Endodermal cell (in vitro differentiated cells): ENCODE data around the gene OTOR. TPM values are rescaled to one million over a fixed set of nuclear protein-coding genes. Genes with fewer than 3 reads are reported as not detected.

Experiments
- DNase-seq: peaks from one replicate; pipeline ENCODE4 v3.0.0-alpha.2; 2017
- H3K27ac ChIP-seq: 2 replicates; pipeline ENCODE4 v1.5.1; 2013; ENCODE audit warnings: mild to moderate bottlenecking, low read depth, low read length, moderate library complexity
- H3K27me3 ChIP-seq: 2 replicates; pipeline ENCODE4 v1.6.1; 2013; ENCODE audit warnings: mild to moderate bottlenecking, low read length, moderate library complexity; ENCODE audit not compliant: insufficient read depth, control insufficient read depth, poor library complexity, severe bottlenecking
- H3K36me3 ChIP-seq: 2 replicates; pipeline ENCODE4 v1.7.0; 2013; ENCODE audit warnings: mild to moderate bottlenecking, low read length, moderate library complexity; ENCODE audit not compliant: control insufficient read depth, insufficient read depth
- H3K4me1 ChIP-seq: one replicate; pipeline ENCODE4 v1.7.0; 2013; ENCODE audit warnings: low read length; ENCODE audit not compliant: control insufficient read depth, insufficient read depth
- H3K4me3 ChIP-seq: 2 replicates; pipeline ENCODE4 v1.5.1; 2013; ENCODE audit warnings: mild to moderate bottlenecking, low read length, moderate library complexity
- H3K9ac ChIP-seq: 2 replicates; pipeline ENCODE4 v1.6.1; 2013; ENCODE audit warnings: mild to moderate bottlenecking, low read length, moderate library complexity; ENCODE audit not compliant: poor library complexity, severe bottlenecking; ENCODE audit errors: extremely low read depth
- H3K9me3 ChIP-seq: 2 replicates; pipeline ENCODE4 v1.6.1; 2013; ENCODE audit warnings: mild to moderate bottlenecking, low read length, moderate library complexity; ENCODE audit not compliant: control insufficient read depth
- H3K27ac Mint-ChIP-seq: 2 replicates; pipeline ENCODE4 v1.8.0; 2020; ENCODE audit warnings: mixed read lengths
- H3K27me3 Mint-ChIP-seq: 2 replicates; pipeline ENCODE4 v1.8.0; 2021; ENCODE audit warnings: mild to moderate bottlenecking, mixed read lengths; ENCODE audit not compliant: insufficient read depth
- H3K36me3 Mint-ChIP-seq: 2 replicates; pipeline ENCODE4 v1.8.0; 2020; ENCODE audit warnings: low read depth, mixed read lengths
- H3K4me1 Mint-ChIP-seq: 2 replicates; pipeline ENCODE4 v1.8.0; 2020; ENCODE audit warnings: mixed read lengths
- H3K4me3 Mint-ChIP-seq: 2 replicates; pipeline ENCODE4 v1.8.0; 2020; ENCODE audit warnings: mild to moderate bottlenecking, moderate library complexity, mixed read lengths
- H3K9me3 Mint-ChIP-seq: 2 replicates; pipeline ENCODE4 v1.8.0; 2020; ENCODE audit warnings: mild to moderate bottlenecking, mixed read lengths
- WGBS, 2 experiments: methylation state at CpG; one replicate each; pipeline versions ENCODE4 v1.1.5 to v1.1.7; 2013; ENCODE audit warnings: missing lambda C conversion rate in 2 of 2, mixed read lengths in 1 of 2; ENCODE audit not compliant: insufficient coverage in 1 of 2, insufficient read length in 1 of 2; 5-methylcytosine and 5-hydroxymethylcytosine counted together
- total RNA-seq, 2 donors: library from RNA; stranded (reverse); fragmentation: NEBNext Ultra II Directional in 1 of 2; extraction: Animal tissue kit (Norgen Biotek cat#: 25700) in 1 of 2; gene quantifications; 2 replicates in 1 of 2; 3 replicates in 1 of 2; pipeline ENCODE4 v1.2.1, GENCODE V29; 2021
- TF ChIP-seq, protein P1 (sequence below): fragments of 200-600 bp; sonication (generic); conservative IDR thresholded peaks from 2 replicates; pipeline ENCODE4 v1.5.0; 2021; ENCODE audit warnings: antibody characterized with exemption, mild to moderate bottlenecking

The OTOR gene
- total RNA-seq, 2 donors from 2014 or later = not detected

DNA sequence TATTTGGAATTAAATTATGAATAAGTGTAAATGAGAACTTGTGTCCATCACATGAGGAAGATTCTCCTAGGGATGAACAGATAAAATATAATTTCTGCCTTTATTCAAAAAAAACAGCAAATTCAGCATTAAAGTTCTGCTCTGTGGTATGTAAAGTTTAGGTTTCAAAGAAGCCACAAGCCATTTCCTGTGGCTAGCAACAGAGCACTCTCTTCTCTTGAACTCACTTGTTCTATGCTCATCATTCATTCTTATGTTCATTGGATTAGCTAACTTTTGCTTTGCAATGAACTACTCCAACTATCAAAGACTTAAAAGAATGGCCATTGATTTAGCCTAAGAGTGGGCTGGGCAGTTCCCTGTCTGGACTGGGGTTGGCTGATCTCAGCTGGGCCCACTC lies 39.1 kb upstream of the OTOR start:
- peaks cover 6% of the 10 kb centered on the region for H3K27me3 Mint-ChIP-seq
- TF ChIP-seq, protein P1, sequence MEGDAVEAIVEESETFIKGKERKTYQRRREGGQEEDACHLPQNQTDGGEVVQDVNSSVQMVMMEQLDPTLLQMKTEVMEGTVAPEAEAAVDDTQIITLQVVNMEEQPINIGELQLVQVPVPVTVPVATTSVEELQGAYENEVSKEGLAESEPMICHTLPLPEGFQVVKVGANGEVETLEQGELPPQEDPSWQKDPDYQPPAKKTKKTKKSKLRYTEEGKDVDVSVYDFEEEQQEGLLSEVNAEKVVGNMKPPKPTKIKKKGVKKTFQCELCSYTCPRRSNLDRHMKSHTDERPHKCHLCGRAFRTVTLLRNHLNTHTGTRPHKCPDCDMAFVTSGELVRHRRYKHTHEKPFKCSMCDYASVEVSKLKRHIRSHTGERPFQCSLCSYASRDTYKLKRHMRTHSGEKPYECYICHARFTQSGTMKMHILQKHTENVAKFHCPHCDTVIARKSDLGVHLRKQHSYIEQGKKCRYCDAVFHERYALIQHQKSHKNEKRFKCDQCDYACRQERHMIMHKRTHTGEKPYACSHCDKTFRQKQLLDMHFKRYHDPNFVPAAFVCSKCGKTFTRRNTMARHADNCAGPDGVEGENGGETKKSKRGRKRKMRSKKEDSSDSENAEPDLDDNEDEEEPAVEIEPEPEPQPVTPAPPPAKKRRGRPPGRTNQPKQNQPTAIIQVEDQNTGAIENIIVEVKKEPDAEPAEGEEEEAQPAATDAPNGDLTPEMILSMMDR = no peak
- H3K9me3 ChIP-seq = peaks cover 12% of the 10 kb centered on the region
- no peaks in the 10 kb centered on the region for H3K27me3 ChIP-seq
- H3K4me1 ChIP-seq = no peaks in the 10 kb centered on the region
- H3K27ac ChIP-seq = no peak overlapping the region
- H3K36me3 ChIP-seq = no peaks in the 10 kb centered on the region
- H3K27ac Mint-ChIP-seq = no peak overlapping the region
- DNase-seq = no peak
- no peak overlapping the region for H3K4me3 Mint-ChIP-seq
- H3K4me3 ChIP-seq = no peak overlapping the region
- H3K36me3 Mint-ChIP-seq = peaks cover 3% of the 10 kb centered on the region
- peaks cover 30% of the 10 kb centered on the region for H3K9me3 Mint-ChIP-seq
- H3K4me1 Mint-ChIP-seq = no peaks in the 10 kb centered on the region
- no peak overlapping the region for H3K9ac ChIP-seq

DNA sequence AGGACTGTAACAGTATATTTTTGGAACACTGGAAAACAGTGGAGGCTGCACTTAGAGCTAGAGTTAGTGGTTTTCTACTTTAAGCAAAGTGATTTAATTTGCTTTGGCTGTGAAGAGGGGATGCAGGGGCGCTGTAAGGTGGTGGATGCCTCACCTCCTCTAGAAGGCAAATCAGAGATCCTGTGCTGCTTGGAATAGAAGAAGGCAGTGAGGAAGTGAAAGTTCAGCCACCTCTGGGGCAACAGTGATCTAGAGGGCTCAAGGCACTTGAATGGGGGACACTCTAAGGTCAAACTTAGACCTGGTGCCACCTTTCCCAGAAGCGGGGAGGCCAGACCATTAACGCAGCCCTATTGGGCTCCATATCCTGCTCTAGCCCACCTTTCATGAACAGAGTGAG lies 37.4 kb upstream of the OTOR start:
- no peaks in the 10 kb centered on the region for H3K4me1 Mint-ChIP-seq
- Histone ChIP-seq H3K4me1 (no peaks in the 10 kb centered on the region), H3K9me3 (peaks cover 6% of the 10 kb centered on the region), H3K36me3 (no peaks in the 10 kb centered on the region), H3K4me3 (no peak overlapping the region), H3K9ac (no peak overlapping the region), H3K27ac (no peak overlapping the region), H3K27me3 (no peaks in the 10 kb centered on the region)
- no peaks in the 10 kb centered on the region for H3K36me3 Mint-ChIP-seq
- WGBS, 2 experiments = 75 to 88% methylated on average over 1 to 3 of the region's 3 CpGs
- no peak for DNase-seq
- H3K27ac Mint-ChIP-seq = no peak overlapping the region
- no peak overlapping the region for H3K4me3 Mint-ChIP-seq
- TF ChIP-seq, protein P1 = no peak
- H3K27me3 Mint-ChIP-seq = peaks cover 2% of the 10 kb centered on the region
- peaks cover 17% of the 10 kb centered on the region for H3K9me3 Mint-ChIP-seq

- DNase-seq = no peak
- WGBS, 2 experiments = 83 to 94% methylated on average over 4 of the region's 4 CpGs
- no peaks in the 10 kb centered on the region for H3K9me3 ChIP-seq
Observed at GRCh38 chr20:16711661-16712258, 36.4 kb upstream of the OTOR start.

More at GRCh38 chr20:16711661-16712258, 36.4 kb upstream of the OTOR start:
- Histone ChIP-seq H3K27ac (no peak overlapping the region), H3K4me1 (no peaks in the 10 kb centered on the region), H3K36me3 (no peaks in the 10 kb centered on the region), H3K9ac (no peak overlapping the region), H3K4me3 (no peak overlapping the region), H3K27me3 (no peaks in the 10 kb centered on the region)
- no peak overlapping the region for H3K27ac Mint-ChIP-seq
- peaks cover 8% of the 10 kb centered on the region for H3K9me3 Mint-ChIP-seq
- peaks cover 2% of the 10 kb centered on the region for H3K27me3 Mint-ChIP-seq
- H3K36me3 Mint-ChIP-seq = no peaks in the 10 kb centered on the region
- H3K4me3 Mint-ChIP-seq = no peak overlapping the region
- no peaks in the 10 kb centered on the region for H3K4me1 Mint-ChIP-seq
- TF ChIP-seq, protein P1 = no peak
